OCI-M1 (cell line): ENCODE results near the gene SPX.

Experiments
- DNase-seq: peaks from one replicate; lab custom pipeline; 2025; lab: John Stamatoyannopoulos, UW

SPX gene

GRCh38 chr12:21526053-21526452 lies at the start of gene SPX:
Gene SPX, plus strand, starts transcription at chr12:21526296. Its CDS starts 177 bp downstream, at chr12:21526473.
- peak; percentile 36 for DNase-seq

- DNase-seq: no peak
Measured at GRCh38 chr12:21476949-21477348, 49.1 kb upstream of the SPX start.

- no peak for DNase-seq
Measured at GRCh38 chr12:21478756-21479455, 47.2 kb upstream of the SPX start.

GRCh38 chr12:21483531-21483930 lies 42.6 kb upstream of the SPX start:
- no peak for DNase-seq

- DNase-seq: no peak
Measured at GRCh38 chr12:21485998-21486397, 40.1 kb upstream of the SPX start.

- no peak for DNase-seq
Measured at GRCh38 chr12:21499765-21500164, 26.3 kb upstream of the SPX start.

GRCh38 chr12:21500786-21501257 lies 25.3 kb upstream of the SPX start:
- no peak for DNase-seq

- DNase-seq: peak; percentile 98
Measured at GRCh38 chr12:21501258-21502163, 24.6 kb upstream of the SPX start, which contains the start of the genes GOLT1B and RECQL. Gene GOLT1B, plus strand, starts transcription at chr12:21501789. Its CDS starts 135 bp downstream, at chr12:21501924. Gene RECQL, minus strand, starts transcription at chr12:21501635. Its CDS starts 2,065 bp downstream, at chr12:21499570.

- peak; percentile 56 for DNase-seq
Measured at GRCh38 chr12:21502164-21502496, 24.0 kb upstream of the SPX start.

GRCh38 chr12:21502872-21503271 lies 23.2 kb upstream of the SPX start:
- no peak for DNase-seq

- no peak for DNase-seq
Measured at GRCh38 chr12:21505888-21506287, 20.2 kb upstream of the SPX start.

GRCh38 chr12:21507849-21508248 lies 18.2 kb upstream of the SPX start:
- no peak for DNase-seq

GRCh38 chr12:21509768-21510167 lies 16.3 kb upstream of the SPX start:
- no peak for DNase-seq

- DNase-seq: no peak
Measured at GRCh38 chr12:21516281-21516680, 9.8 kb upstream of the SPX start.

- DNase-seq: no peak
Measured at GRCh38 chr12:21518451-21518850, 7.6 kb upstream of the SPX start.

- DNase-seq: no peak
Measured at GRCh38 chr12:21521541-21521940, 4.6 kb upstream of the SPX start.

GRCh38 chr12:21523148-21523547 lies 2.9 kb upstream of the SPX start:
- no peak for DNase-seq

- DNase-seq: no peak
Measured at GRCh38 chr12:21526721-21527345, 737 bp downstream of the SPX start.

GRCh38 chr12:21527451-21528180 lies 1.5 kb downstream of the SPX start:
- peak; percentile 15 for DNase-seq

- DNase-seq: no peak
Measured at GRCh38 chr12:21528953-21529352, 2.9 kb downstream of the SPX start.

- no peak for DNase-seq
Measured at GRCh38 chr12:21529456-21529855, 3.4 kb downstream of the SPX start.
